ENCODE results near the gene PLA2G1B.
"Not testable (repeated sequence)": the region's sequence is repeated elsewhere in the genome, so short reads cannot be mapped to it uniquely, and the experiment has no call there.

The PLA2G1B gene

DNA sequence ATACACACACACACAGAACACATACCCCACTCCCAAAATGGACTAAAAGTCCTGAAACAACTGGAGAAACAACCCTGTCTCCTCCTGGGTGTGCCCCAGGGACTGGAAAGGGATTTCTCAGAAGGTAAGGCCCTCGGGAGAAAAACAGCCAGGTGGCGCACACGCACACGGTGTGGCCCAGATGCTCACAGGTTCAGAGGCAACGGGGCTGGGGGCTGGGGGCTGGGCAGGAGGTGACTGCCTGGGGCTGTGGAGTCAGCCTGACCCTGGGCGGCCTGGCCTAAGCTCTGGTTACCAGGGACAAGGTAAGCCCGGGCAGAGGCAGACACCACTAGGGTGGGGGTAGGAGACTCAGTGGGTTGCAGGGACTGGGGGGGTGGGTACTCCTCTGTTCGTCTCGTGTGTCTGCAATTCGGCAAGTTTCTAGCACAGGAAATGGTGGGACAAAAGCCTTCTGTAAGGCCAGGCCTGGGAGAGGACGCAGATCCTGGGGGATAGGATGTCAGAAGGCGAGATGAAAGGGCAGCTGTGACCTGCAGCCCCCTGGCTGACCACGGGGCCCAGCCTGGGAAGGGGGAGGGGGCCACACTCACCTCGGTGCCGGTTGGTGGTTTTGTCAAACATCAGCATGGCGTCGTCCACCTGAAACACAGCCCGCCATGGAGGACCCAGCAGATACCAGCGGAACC, 31.0 kb upstream of the PLA2G1B start:
- DNase-seq = no peak

GRCh38 chr12:120357104-120357503, 29.5 kb upstream of the PLA2G1B start:
- no peak for DNase-seq

- peak; percentile 46 for DNase-seq
Measured at GRCh38 chr12:120356567-120357030, 29.0 kb upstream of the PLA2G1B start.

- DNase-seq = no peak
Measured at GRCh38 chr12:120353556-120354317, 26.2 kb upstream of the PLA2G1B start.

- no peak for DNase-seq
Measured at GRCh38 chr12:120353136-120353535, 25.6 kb upstream of the PLA2G1B start.

GRCh38 chr12:120352117-120352516, 24.5 kb upstream of the PLA2G1B start:
- no peak for DNase-seq

DNA sequence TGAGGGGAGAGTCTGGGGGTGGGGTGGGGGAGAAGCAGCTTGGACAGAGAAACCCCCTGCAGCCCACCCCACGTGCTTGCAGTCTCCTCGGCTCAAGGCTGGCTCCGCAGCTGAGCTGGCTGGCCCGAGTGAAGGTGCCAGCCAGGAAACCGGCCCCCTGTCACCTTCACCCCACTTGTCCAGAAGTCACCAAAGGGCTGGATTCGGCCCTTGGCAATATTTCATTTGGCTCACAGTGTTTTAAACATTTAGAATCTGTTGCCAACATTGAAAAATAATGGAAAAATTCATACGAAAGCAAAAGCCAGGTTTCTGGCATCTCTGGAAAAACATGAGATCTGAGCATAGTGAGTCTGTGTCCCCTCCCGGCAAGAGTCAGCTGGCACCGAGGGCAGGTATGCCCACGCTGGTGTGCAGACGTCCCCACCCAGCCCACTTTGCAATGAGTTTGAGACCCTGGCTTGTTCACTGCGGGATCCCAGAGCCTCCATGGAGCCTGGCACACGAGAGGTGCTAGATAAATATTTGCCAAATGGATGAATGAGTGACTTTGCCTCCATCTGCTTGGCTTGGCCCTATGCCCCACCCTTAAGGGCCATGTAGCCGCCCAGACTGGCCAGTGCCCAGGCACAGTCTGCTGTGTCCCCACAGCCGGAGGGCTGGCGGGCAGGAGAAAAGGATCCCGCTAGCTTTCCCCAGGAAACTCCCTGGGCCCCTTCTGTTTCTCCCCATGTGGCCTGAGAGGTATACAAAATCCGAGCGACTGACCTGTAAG, 23.2 kb upstream of the PLA2G1B start:
- peak; percentile 80 for DNase-seq

DNA sequence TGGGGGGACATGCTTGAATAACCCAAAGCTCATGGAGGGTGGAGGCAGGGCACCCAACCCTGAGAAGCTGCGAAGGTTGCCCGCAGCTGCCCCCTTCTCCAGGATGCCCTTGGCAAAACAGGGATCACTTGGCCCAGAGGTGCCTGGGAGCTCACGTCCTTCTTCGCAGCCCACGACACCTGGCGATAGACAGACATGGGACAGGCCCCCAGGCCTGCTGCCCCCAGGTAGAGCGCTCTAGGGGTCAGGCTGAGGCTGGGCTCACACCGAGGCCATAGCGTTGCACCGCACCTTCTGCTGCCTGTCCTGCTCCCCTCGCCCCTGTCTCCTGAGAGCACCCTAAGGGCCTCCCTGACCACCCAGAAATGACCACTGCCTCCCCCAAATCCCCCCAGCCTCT, 20.2 kb upstream of the PLA2G1B start:
- DNase-seq = no peak

- DNase-seq = no peak
Measured at GRCh38 chr12:120346681-120347080, 19.1 kb upstream of the PLA2G1B start.

GRCh38 chr12:120346031-120346430, 18.5 kb upstream of the PLA2G1B start:
- no peak for DNase-seq

DNA sequence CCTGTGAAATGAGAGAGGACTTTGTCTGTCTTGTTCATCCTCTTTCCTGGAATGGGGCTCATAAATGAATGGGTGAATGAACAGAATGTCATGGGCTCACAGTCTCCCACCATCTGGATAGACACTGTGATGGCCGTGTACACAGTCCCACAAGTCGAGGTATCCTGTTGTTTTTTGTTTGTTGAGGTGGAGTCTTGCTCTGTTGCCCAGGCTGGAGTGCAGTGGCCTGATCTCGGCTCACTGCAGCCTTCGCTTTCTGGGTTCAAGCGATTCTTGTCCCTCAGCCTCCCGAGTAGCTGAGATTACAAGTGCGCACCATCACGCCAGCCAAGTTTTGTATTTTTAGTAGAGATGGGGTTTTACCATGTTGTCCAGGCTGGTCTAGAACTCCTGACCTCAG, 16.1 kb upstream of the PLA2G1B start:
- no peak for DNase-seq

GRCh38 chr12:120343039-120343537, 15.5 kb upstream of the PLA2G1B start:
- DNase-seq = no peak

DNA sequence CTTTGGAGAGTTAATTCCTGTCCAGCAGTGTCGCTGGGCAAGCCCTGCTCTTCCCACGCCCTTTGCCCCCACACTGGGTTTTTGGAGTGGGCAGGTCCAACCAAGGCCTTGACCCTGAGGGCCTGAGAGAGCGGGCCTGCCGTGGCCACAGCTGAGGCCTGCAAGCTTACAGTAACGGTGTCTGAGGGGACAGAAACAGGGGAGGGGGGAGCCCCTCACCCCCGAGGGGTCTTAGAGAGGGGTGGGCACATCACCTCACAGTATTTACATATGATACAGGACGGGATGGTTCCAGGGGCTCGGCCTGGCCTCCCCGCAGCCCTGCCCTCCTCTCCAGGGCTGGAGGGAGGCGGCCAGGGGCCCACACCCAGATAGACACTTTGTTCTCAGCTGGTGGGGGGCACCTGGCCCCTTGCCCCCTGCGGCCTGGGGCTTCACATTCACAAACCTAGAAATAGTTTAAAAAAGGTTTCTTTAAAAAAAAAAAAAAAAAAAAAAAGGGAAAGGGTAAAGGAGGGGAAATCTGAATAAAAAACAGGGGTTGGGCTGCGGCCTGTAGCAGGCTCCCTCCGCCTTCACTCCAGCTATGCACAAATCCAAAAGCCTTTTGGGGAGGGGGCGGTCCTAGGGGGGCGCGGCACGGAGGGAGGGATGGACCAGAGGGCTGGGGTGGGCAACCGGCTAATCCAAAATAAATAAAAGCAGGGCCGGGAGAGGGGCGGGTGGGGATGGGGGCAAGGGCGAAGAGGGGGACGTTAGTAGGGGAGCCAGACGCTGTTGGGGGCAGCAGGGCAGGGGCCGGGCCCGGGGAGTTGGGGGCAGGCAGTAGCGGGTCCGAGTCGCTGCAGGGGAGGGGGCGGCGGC, 14.8 kb upstream of the PLA2G1B start:
- DNase-seq = no peak

- no peak for DNase-seq
Measured at GRCh38 chr12:120339256-120339655, 11.7 kb upstream of the PLA2G1B start.

- DNase-seq = no peak
Measured at GRCh38 chr12:120337730-120338129, 10.2 kb upstream of the PLA2G1B start.

GRCh38 chr12:120336392-120336791, 8.8 kb upstream of the PLA2G1B start:
- not testable (repeated sequence) for DNase-seq

DNA sequence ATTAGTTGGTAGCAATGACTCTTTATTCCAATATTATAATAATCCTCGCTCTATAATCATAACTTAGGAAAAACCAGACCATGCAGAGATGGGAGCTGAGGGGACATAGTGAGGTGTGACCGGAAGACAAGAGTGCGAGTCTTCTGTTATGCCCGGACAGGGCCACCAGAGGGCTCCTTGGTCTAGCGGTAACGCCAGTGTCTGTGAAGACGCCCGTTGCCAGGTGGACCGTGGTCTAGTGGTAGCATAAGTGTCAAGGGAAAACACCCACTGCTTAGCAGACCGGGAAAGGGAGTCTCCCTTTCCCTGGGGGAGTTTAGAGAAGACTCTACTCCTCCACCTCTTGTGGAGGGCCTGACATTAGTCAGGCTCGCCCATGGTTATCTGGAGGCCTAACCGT, 7.9 kb upstream of the PLA2G1B start:
- peak; percentile 78 for DNase-seq

GRCh38 chr12:120332523-120332922, 4.9 kb upstream of the PLA2G1B start:
- no peak for DNase-seq

DNA sequence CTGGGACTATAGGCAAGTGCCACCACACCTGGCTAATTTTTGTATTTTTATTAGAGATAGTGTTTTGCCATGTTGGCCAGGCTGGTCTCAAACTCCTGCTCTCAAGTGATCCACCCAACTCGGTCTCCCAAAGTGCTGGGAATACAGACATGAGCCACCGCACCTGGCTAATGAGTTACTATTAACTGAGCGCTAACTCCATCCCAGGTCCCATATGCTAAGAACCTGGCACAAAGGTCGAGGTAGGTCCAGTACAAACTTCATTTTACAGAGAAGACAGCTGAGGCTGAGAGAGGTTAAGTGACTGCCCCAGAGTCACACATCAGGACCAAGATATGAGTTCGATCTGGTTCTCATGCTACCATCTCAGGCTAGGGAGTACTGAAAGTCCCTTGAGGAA, 4.5 kb upstream of the PLA2G1B start:
- DNase-seq = no peak

DNA sequence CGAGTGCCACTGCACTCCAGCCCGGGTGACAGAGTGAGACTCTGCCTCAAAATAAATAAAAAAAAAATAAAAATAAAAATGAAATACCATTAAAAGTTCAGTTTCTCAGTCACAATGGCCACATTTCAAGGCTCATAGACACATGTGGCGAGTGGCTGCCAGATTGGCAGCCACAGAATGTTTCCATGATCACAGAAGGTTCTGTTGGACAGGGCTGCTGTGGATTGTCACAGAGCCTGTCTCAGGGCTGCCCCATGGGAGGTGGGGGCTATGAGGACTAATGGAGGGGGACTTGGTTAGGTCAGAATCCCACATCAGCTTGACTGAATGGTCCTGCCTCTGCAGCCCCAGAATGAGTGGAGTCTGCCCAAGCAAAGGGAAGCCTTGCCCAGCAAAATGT, 3.8 kb upstream of the PLA2G1B start:
- no peak for DNase-seq

DNA sequence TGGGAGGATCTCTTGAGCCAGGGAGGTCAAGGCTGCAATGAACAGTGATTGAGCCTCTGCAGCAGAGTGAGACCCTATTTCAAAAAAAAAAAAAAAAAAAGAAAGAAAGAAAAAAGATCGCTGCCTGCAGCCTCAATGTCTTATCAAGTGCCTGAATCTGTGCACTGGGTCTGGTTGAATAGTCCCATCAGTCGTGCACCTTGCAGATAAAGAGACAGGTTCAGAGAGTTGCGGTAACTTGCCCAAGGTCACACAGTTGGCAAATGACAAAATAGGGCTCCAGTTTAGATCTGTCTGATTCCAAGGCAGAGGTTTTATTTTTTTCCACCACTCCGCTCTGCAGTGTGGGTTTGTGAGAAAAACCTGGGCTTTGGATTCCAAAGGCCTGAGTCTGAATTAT, 649 bp upstream of the PLA2G1B start:
- no peak for DNase-seq

- no peak for DNase-seq
Measured at GRCh38 chr12:120324841-120325417, 2.6 kb downstream of the PLA2G1B start.
